HEK293T (cell line): ENCODE measurements around the gene SBNO2.

Experiments used
- BHLHE40 ChIP-seq: fragments of 450-650 bp; IDR thresholded peaks from 2 replicates; pipeline ENCODE4 v1.6.1; 2016; ENCODE audit warnings: mild to moderate bottlenecking, moderate library complexity, borderline replicate concordance
- CTBP1 ChIP-seq: fragments of 450-650 bp; IDR thresholded peaks from 2 replicates; pipeline ENCODE4 v1.6.1; 2016; ENCODE audit warnings: borderline replicate concordance
- ELF4 ChIP-seq: fragments of 450-650 bp; IDR thresholded peaks from 2 replicates; pipeline ENCODE4 v1.6.1; 2017; ENCODE audit warnings: antibody characterized with exemption
- FOXA1 ChIP-seq: fragments of 450-650 bp; IDR thresholded peaks from 2 replicates; pipeline ENCODE4 v1.6.1; 2016; ENCODE audit warnings: mild to moderate bottlenecking
- FOXM1 ChIP-seq: fragments of 450-650 bp; IDR thresholded peaks from 2 replicates; pipeline ENCODE4 v1.6.1; 2017; ENCODE audit warnings: mild to moderate bottlenecking, borderline replicate concordance
- HDGF ChIP-seq: fragments of 450-650 bp; IDR thresholded peaks from 2 replicates; pipeline ENCODE4 v1.6.1; 2017; ENCODE audit warnings: antibody characterized with exemption, borderline replicate concordance
- SP1 ChIP-seq: fragments of 450-650 bp; IDR thresholded peaks from 2 replicates; pipeline ENCODE4 v1.6.1; 2017
- SUZ12 ChIP-seq: fragments of 450-650 bp; IDR thresholded peaks from 2 replicates; pipeline ENCODE4 v1.6.1; 2016; ENCODE audit warnings: mild to moderate bottlenecking
- ZNF384 ChIP-seq: fragments of 450-650 bp; IDR thresholded peaks from 2 replicates; pipeline ENCODE4 v1.6.1; 2016

DNA sequence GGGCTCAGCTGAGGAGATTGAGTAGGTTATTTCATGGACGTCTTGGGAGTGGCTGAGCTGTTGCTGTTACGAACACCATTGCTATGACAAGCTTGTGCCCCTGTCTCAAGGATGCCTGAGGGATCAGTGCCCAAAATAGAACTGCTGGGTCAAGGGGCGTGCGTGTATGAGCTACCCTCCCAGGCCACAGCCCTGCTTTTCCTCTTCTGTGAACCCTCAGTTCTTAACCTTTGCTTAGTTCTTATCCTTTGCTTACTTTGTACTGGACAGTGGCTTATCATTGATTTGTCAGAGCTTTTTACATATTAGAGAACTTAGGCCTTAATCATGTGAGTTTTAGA is 98.1 kb downstream of the SBNO2 start:
- TF ChIP-seq BHLHE40 (no peak), FOXA1 (no peak), HDGF (no peak), FOXM1 (no peak), SP1 (no peak), ELF4 (no peak), CTBP1 (no peak), SUZ12 (no peak), ZNF384 (no peak)
